H1 (cell line): ENCODE results near the gene LACTB. TPM values are rescaled to one million over a fixed set of nuclear protein-coding genes. Genes with fewer than 3 reads are reported as not detected.

ENCODE experiments used
- CTCF ChIA-PET: fragments of 300-600 bp; sonication (Branson Sonifier 250); formaldehyde crosslinking; loops from one replicate; lab custom pipeline; 2021; ENCODE audit not compliant: partially characterized antibody; lab: Charles Lee
- POLR2A ChIA-PET: fragments of 300-600 bp; sonication (Branson Sonifier 250); formaldehyde crosslinking; loops from one replicate; lab custom pipeline; 2021; ENCODE audit warnings: inconsistent platforms; ENCODE audit not compliant: partially characterized antibody; lab: Charles Lee
- DNase-seq, 2 experiments: peaks; one replicate each; pipeline versions ENCODE4 v3.0.0 to v3.0.0-alpha.2; 2010 to 2022; ENCODE audit warnings: low spot score in 2 of 2, low read depth in 1 of 2, mixed read lengths in 1 of 2
- FAIRE-seq: peaks from 2 replicates; lab custom pipeline; 2011; peaks lifted over from hg19 to GRCh38; lab: Jason Lieb, UNC
- H2AFZ ChIP-seq: 2 replicates; pipeline ENCODE4 v1.8.1; 2012; ENCODE audit warnings: low read length, inconsistent platforms
- H2AK5ac ChIP-seq: 2 replicates; pipeline ENCODE4 v1.6.1; 2013; ENCODE audit warnings: low read depth, low read length
- H2BK120ac ChIP-seq: replicated peaks from 2 replicates; pipeline ENCODE3; 2013; ENCODE audit warnings: low read depth, low read length, inconsistent platforms
- H2BK12ac ChIP-seq: 2 replicates; pipeline ENCODE4 v1.6.1; 2013; ENCODE audit warnings: low read depth, low read length
- H2BK15ac ChIP-seq: 2 replicates; pipeline ENCODE4 v1.6.1; 2013; ENCODE audit warnings: low read length
- H2BK20ac ChIP-seq: 2 replicates; pipeline ENCODE4 v1.6.1; 2013; ENCODE audit warnings: low read length
- H2BK5ac ChIP-seq: 2 replicates; pipeline ENCODE4 v1.6.1; 2013; ENCODE audit warnings: low read depth, low read length
- H3K14ac ChIP-seq: 2 replicates; pipeline ENCODE4 v1.6.1; 2013; ENCODE audit warnings: inconsistent platforms; ENCODE audit not compliant: insufficient read length
- H3K18ac ChIP-seq: 2 replicates; pipeline ENCODE4 v1.6.1; 2013; ENCODE audit warnings: low read length; ENCODE audit errors: extremely low read depth
- H3K23ac ChIP-seq: 2 replicates; pipeline ENCODE4 v1.6.1; 2013; ENCODE audit warnings: inconsistent platforms; ENCODE audit not compliant: insufficient read length
- H3K23me2 ChIP-seq: 2 replicates; pipeline ENCODE4 v1.6.1; 2013; ENCODE audit warnings: low read depth, low read length
- H3K27ac ChIP-seq: 2 replicates; pipeline ENCODE4 v1.6.1; 2011; ENCODE audit warnings: low read depth, low read length, inconsistent platforms
- H3K27me3 ChIP-seq, 4 experiments: replicated peaks in 1 of 4; 1 replicate in 1 of 4; 2 replicates in 3 of 4; pipeline versions ENCODE4 v1.6.1 to v1.8.1; 2011 to 2013; ENCODE audit warnings: low read length in 3 of 4, mild to moderate bottlenecking in 3 of 4, inconsistent platforms in 2 of 4, mixed read lengths in 2 of 4, moderate library complexity in 1 of 4; ENCODE audit not compliant: control insufficient read depth in 3 of 4, insufficient read depth in 3 of 4; ENCODE audit errors: extremely low read depth in 1 of 4
- H3K36me3 ChIP-seq, 4 experiments: 2 replicates each; pipeline versions ENCODE4 v1.6.1 to v1.8.1; 2011 to 2013; ENCODE audit warnings: mild to moderate bottlenecking in 4 of 4, low read length in 3 of 4, moderate library complexity in 2 of 4, control low read depth in 1 of 4, inconsistent platforms in 1 of 4; ENCODE audit not compliant: insufficient read depth in 4 of 4, control insufficient read depth in 2 of 4
- H3K4ac ChIP-seq: replicated peaks from 2 replicates; pipeline ENCODE3; 2013; ENCODE audit warnings: low read length, low read depth, mixed read lengths, inconsistent platforms; ENCODE audit not compliant: insufficient read length
- H3K4me1 ChIP-seq, 4 experiments: replicated peaks in 1 of 4; 1 replicate in 1 of 4; 2 replicates in 3 of 4; pipeline versions ENCODE4 v1.6.1 to v1.8.1; 2011 to 2013; ENCODE audit warnings: low read length in 3 of 4, inconsistent platforms in 2 of 4, mixed read lengths in 1 of 4; ENCODE audit not compliant: insufficient read depth in 4 of 4, control insufficient read depth in 3 of 4
- H3K4me2 ChIP-seq, 2 experiments: 2 replicates each; pipeline versions ENCODE4 v1.6.1 to v1.8.1; 2011 to 2013; ENCODE audit warnings: low read depth in 2 of 2, low read length in 2 of 2, control low read depth in 1 of 2, inconsistent platforms in 1 of 2, mild to moderate bottlenecking in 1 of 2; ENCODE audit not compliant: insufficient read depth in 1 of 2
- H3K4me3 ChIP-seq, 4 experiments: fragments of 200-600, 300-600 bp in 1 of 4; sonication (generic), shearing (Covaris generic), sonication (Bioruptor Twin) in 1 of 4; 2 replicates each; pipeline versions ENCODE4 v1.5.1 to v1.8.1; 2011 to 2016; ENCODE audit warnings: low read length in 4 of 4, low read depth in 3 of 4, control low read depth in 2 of 4, inconsistent platforms in 2 of 4, mild to moderate bottlenecking in 2 of 4, mixed read lengths in 1 of 4, moderate library complexity in 1 of 4; ENCODE audit not compliant: insufficient read depth in 2 of 4; ENCODE audit errors: extremely low read depth in 1 of 4
- H3K56ac ChIP-seq: replicated peaks from 2 replicates; pipeline ENCODE3; 2013; ENCODE audit warnings: low read depth, mild to moderate bottlenecking, mixed read lengths, low read length, inconsistent platforms; ENCODE audit not compliant: insufficient read length
- H3K79me1 ChIP-seq: 2 replicates; pipeline ENCODE4 v1.6.1; 2013; ENCODE audit warnings: low read depth, low read length, control low read depth
- H3K79me2 ChIP-seq, 2 experiments: 2 replicates each; pipeline versions ENCODE4 v1.6.1 to v1.8.1; 2012 to 2013; ENCODE audit warnings: low read length in 2 of 2, mild to moderate bottlenecking in 2 of 2, inconsistent platforms in 1 of 2; ENCODE audit not compliant: insufficient read depth in 2 of 2, control insufficient read depth in 1 of 2
- H3K9ac ChIP-seq, 4 experiments: replicated peaks in 1 of 4; 1 replicate in 1 of 4; 2 replicates in 3 of 4; pipeline versions ENCODE4 v1.6.1 to v1.8.1; 2011 to 2013; ENCODE audit warnings: low read depth in 3 of 4, low read length in 3 of 4, control low read depth in 2 of 4, mild to moderate bottlenecking in 2 of 4, moderate library complexity in 2 of 4, inconsistent platforms in 1 of 4; ENCODE audit errors: extremely low read depth in 1 of 4
- H3K9me3 ChIP-seq, 2 experiments: 2 replicates each; pipeline versions ENCODE4 v1.6.1 to v1.8.1; 2012 to 2013; ENCODE audit warnings: mild to moderate bottlenecking in 2 of 2, moderate library complexity in 2 of 2, control low read depth in 1 of 2, inconsistent platforms in 1 of 2, low read depth in 1 of 2, low read length in 1 of 2, mixed read lengths in 1 of 2; ENCODE audit not compliant: insufficient read depth in 2 of 2
- H4K20me1 ChIP-seq, 2 experiments: replicated peaks in 1 of 2; 2 replicates each; pipeline versions ENCODE3 to v1.8.1; 2011 to 2013; ENCODE audit warnings: inconsistent platforms in 2 of 2, low read length in 2 of 2, mild to moderate bottlenecking in 1 of 2; ENCODE audit not compliant: insufficient read depth in 2 of 2, control insufficient read depth in 1 of 2
- H4K5ac ChIP-seq: 2 replicates; pipeline ENCODE4 v1.6.1; 2013; ENCODE audit warnings: low read length, low read depth, mixed read lengths, inconsistent platforms; ENCODE audit not compliant: insufficient read length
- H4K8ac ChIP-seq: 2 replicates; pipeline ENCODE4 v1.8.0; 2013; ENCODE audit warnings: mild to moderate bottlenecking, moderate library complexity, low read length, inconsistent platforms; ENCODE audit not compliant: insufficient read depth; ENCODE audit errors: extremely low read depth
- H4K91ac ChIP-seq: replicated peaks from 2 replicates; pipeline ENCODE3; 2013; ENCODE audit warnings: low read length, mixed read lengths, inconsistent platforms; ENCODE audit not compliant: insufficient read length
- BCL11A ChIP-seq, 2 experiments: IDR thresholded peaks; one replicate each; pipeline ENCODE4 v1.6.1; 2011; ENCODE audit warnings: low read depth in 2 of 2, low read length in 2 of 2, mild to moderate bottlenecking in 2 of 2
- CEBPB ChIP-seq: IDR thresholded peaks from 2 replicates; pipeline ENCODE4 v1.6.1; 2012; ENCODE audit warnings: low read depth, low read length
- EP300 ChIP-seq, 2 experiments: IDR thresholded peaks; 1 replicate in 1 of 2; 2 replicates in 1 of 2; pipeline ENCODE4 v1.6.1; 2011 to 2012; ENCODE audit warnings: low read depth in 2 of 2, low read length in 2 of 2, mild to moderate bottlenecking in 2 of 2, borderline replicate concordance in 1 of 2, inconsistent platforms in 1 of 2, moderate library complexity in 1 of 2
- KDM1A ChIP-seq: fragments of 200-600, 300-600 bp; sonication (generic); IDR thresholded peaks from 2 replicates; pipeline ENCODE4 v1.7.1; 2016; ENCODE audit warnings: mild to moderate bottlenecking, low read length, borderline replicate concordance
- KDM4A ChIP-seq: IDR thresholded peaks from one replicate; pipeline ENCODE4 v1.7.1; 2012; ENCODE audit warnings: low read depth, mild to moderate bottlenecking, moderate library complexity, low read length, inconsistent platforms; ENCODE audit not compliant: severe bottlenecking
- NANOG ChIP-seq: IDR thresholded peaks from 2 replicates; pipeline ENCODE4 v1.6.1; 2011; ENCODE audit warnings: low read length, low read depth, mild to moderate bottlenecking, inconsistent platforms; ENCODE audit not compliant: insufficient read depth, poor library complexity, severe bottlenecking
- YY1 ChIP-seq: IDR thresholded peaks from 2 replicates; pipeline ENCODE4 v1.6.1; 2011; ENCODE audit warnings: low read depth, mild to moderate bottlenecking, low read length
- WGBS, 2 experiments: shearing (Covaris generic) in 1 of 2; methylation state at CpG; one replicate each; pipeline versions ENCODE4 v1.1.6 to v1.1.7; 2013 to 2015; ENCODE audit warnings: low lambda C conversion rate in 2 of 2, mixed read lengths in 2 of 2, inconsistent platforms in 1 of 2, low coverage in 1 of 2, missing lambda C conversion rate in 1 of 2; ENCODE audit not compliant: insufficient replicate concordance in 2 of 2, insufficient coverage in 1 of 2, insufficient read length in 1 of 2; ENCODE audit errors: extremely low coverage in 1 of 2, missing lambda C conversion rate in 1 of 2; 5-methylcytosine and 5-hydroxymethylcytosine counted together
- polyA plus RNA-seq, 7 experiments: library from polyadenylated mRNA; depleted of rRNA in 3 of 7; stranded (reverse) in 5 of 7; unstranded in 2 of 7; fragments of >200 nt in 5 of 7; fragments of 200-250 nt in 2 of 7; gene quantifications; 1 replicate in 5 of 7; 2 replicates in 1 of 7; 4 replicates in 1 of 7; pipeline versions ENCODE4 v1.2.1 to v1.2.3, GENCODE V29; 2011 to 2013; ENCODE audit warnings: missing spikeins in 2 of 7, mixed read lengths in 2 of 7
- total RNA-seq: library from RNA; stranded (reverse); fragmentation: NEBNext Ultra II Directional; extraction: Animal tissue kit (Norgen Biotek cat#: 25700); gene quantifications from 2 replicates; pipeline ENCODE4 v1.2.1, GENCODE V29; 2021

The LACTB gene
- total and polyA plus RNA-seq, 2 of the 8 experiments (the other 6 are each of a cell fraction or from before 2014, with no cell fraction given): 5.8 to 14.9 TPM

- FAIRE-seq: no peak
Observed at GRCh38 chr15:63165166-63165859, 43.7 kb downstream of the LACTB start.

More at GRCh38 chr15:63165166-63165859, 43.7 kb downstream of the LACTB start:
- H3K27ac ChIP-seq: no peak overlapping the region
- H4K91ac ChIP-seq: no peak overlapping the region
- H3K23me2 ChIP-seq: no peaks in the 10 kb centered on the region
- H4K5ac ChIP-seq: no peak overlapping the region
- no peak overlapping the region for H2BK12ac ChIP-seq
- no peak overlapping the region for H3K4ac ChIP-seq
- no peak overlapping the region for H2AK5ac ChIP-seq
- POLR2A ChIA-PET: no interaction called here
- no peaks in the 10 kb centered on the region for H3K27me3 ChIP-seq
- 89% methylated on average over 6 of the region's 6 CpGs; no CpG with 5 or more reads in 1 of the 2 experiments for WGBS, 2 experiments
- no peak overlapping the region for H4K8ac ChIP-seq
- H4K20me1 ChIP-seq: no peaks in the 10 kb centered on the region
- no peak overlapping the region for H2BK5ac ChIP-seq
- no peak for TF ChIP-seq YY1
- TF ChIP-seq KDM4A: no peak
- TF ChIP-seq BCL11A (IDR thresholded peaks at IDR 0.05; ENCODE audit: low read depth in 2 of 2, low read length in 2 of 2): no peak
- no peak for TF ChIP-seq KDM1A
- TF ChIP-seq CEBPB: no peak
- TF ChIP-seq EP300 (IDR thresholded peaks at IDR 0.05; ENCODE audit: borderline replicate concordance in 1 of 2, low read depth in 2 of 2, low read length in 2 of 2): no peak
- TF ChIP-seq NANOG: no peak
- no peaks in the 10 kb centered on the region for H3K36me3 ChIP-seq
- CTCF ChIA-PET: interaction anchor here (0.6 to 1.4 kb wide), 2 partner anchors 33 to 224 kb away, joined by 3 read pairs; no protein-coding TSS in a partner anchor
- H3K56ac ChIP-seq: no peak overlapping the region
- no peak overlapping the region for H2BK120ac ChIP-seq
- H3K4me2 ChIP-seq: no peak overlapping the region
- H3K79me1 ChIP-seq: no peaks in the 10 kb centered on the region
- no peak overlapping the region for H2BK20ac ChIP-seq
- H3K9me3 ChIP-seq: no peaks in the 10 kb centered on the region
- no peaks in the 10 kb centered on the region for H3K4me1 ChIP-seq
- H3K4me3 ChIP-seq: no peak overlapping the region
- no peak overlapping the region for H3K23ac ChIP-seq
- no peak overlapping the region for H3K14ac ChIP-seq
- peak in 1 of 2 experiments; percentile 19 for DNase-seq
- H2BK15ac ChIP-seq: no peak overlapping the region
- no peak overlapping the region for H2AFZ ChIP-seq
- H3K18ac ChIP-seq: no peak overlapping the region
- no peak overlapping the region for H3K9ac ChIP-seq
- no peaks in the 10 kb centered on the region for H3K79me2 ChIP-seq
